MM.1S (cell line): ENCODE measurements around the gene PITPNM3.

Experiments
- CTCF ChIP-seq: fragments of 300-600 bp; sonication (generic); IDR thresholded peaks from 2 replicates; pipeline ENCODE4 v1.5.1; 2016; ENCODE audit warnings: antibody characterized with exemption, low read length, mixed read lengths
- EZH2 ChIP-seq: fragments of 300-600 bp; sonication (generic); optimal IDR thresholded peaks from 2 replicates; pipeline ENCODE3; 2017; ENCODE audit warnings: low read depth, mild to moderate bottlenecking, antibody characterized with exemption, low read length, mixed read lengths

- TF ChIP-seq CTCF (no peak), EZH2 (no peak)
These were observed 94.4 kb downstream of the PITPNM3 start for GRCh38 chr17:6461792-6462524.
